Neural cell (in vitro differentiated cells): ENCODE results near the gene MYRIP. TPM values are rescaled to one million over a fixed set of nuclear protein-coding genes. Genes with fewer than 3 reads are reported as not detected.

Experiments used
- H2AFZ ChIP-seq: fragments of 200-600, 300-800 bp; sonication (generic), shearing (Covaris generic); 2 replicates; pipeline ENCODE4 v1.6.0; 2014; ENCODE audit warnings: low read depth, mild to moderate bottlenecking, antibody characterized with exemption, low read length, moderate library complexity
- H3F3A ChIP-seq: fragments of 200-600 bp; shearing (Covaris generic); 2 replicates; pipeline ENCODE4 v1.6.1; 2016; ENCODE audit warnings: mild to moderate bottlenecking, moderate library complexity, mixed read lengths, antibody characterized with exemption, low read length; ENCODE audit not compliant: insufficient read depth, poor library complexity, severe bottlenecking
- H3K27ac ChIP-seq: fragments of 200-600, 300-800 bp; sonication (generic), shearing (Covaris generic); 2 replicates; pipeline ENCODE4 v1.5.1; 2014; ENCODE audit warnings: mild to moderate bottlenecking, low read length, moderate library complexity
- H3K27me3 ChIP-seq: fragments of 300-800, 200-600 bp; sonication (generic), shearing (Covaris generic); 2 replicates; pipeline ENCODE4 v1.6.0; 2014; ENCODE audit warnings: mild to moderate bottlenecking, low read depth, low read length, moderate library complexity; ENCODE audit not compliant: insufficient read depth
- H3K36me3 ChIP-seq: fragments of 300-800, 200-600 bp; sonication (generic), shearing (Covaris generic); 2 replicates; pipeline ENCODE4 v1.5.1; 2014; ENCODE audit warnings: mild to moderate bottlenecking, antibody characterized with exemption, low read length, moderate library complexity; ENCODE audit not compliant: insufficient read depth
- H3K4me2 ChIP-seq: fragments of 300-800, 200-600 bp; sonication (generic), shearing (Covaris generic); 2 replicates; pipeline ENCODE4 v1.6.0; 2014; ENCODE audit warnings: mild to moderate bottlenecking, low read length
- H3K4me3 ChIP-seq: fragments of 300-800, 200-600 bp; sonication (generic), shearing (Covaris generic); 2 replicates; pipeline ENCODE4 v1.5.1; 2014; ENCODE audit warnings: mild to moderate bottlenecking, low read length, moderate library complexity
- H3K79me2 ChIP-seq: fragments of 200-600 bp; shearing (Covaris generic); replicated peaks from 2 replicates; pipeline ENCODE4 v1.6.0; 2014; ENCODE audit warnings: mild to moderate bottlenecking, low read length, moderate library complexity; ENCODE audit not compliant: insufficient read depth
- H3K9ac ChIP-seq: fragments of 300-800, 200-600 bp; sonication (generic), shearing (Covaris generic); 2 replicates; pipeline ENCODE4 v1.6.1; 2016; ENCODE audit warnings: mild to moderate bottlenecking, low read length, mixed read lengths
- H3K9me2 ChIP-seq: fragments of 200-600 bp; shearing (Covaris generic); 2 replicates; pipeline ENCODE4 v1.6.1; 2016; ENCODE audit warnings: mild to moderate bottlenecking, low read length, mixed read lengths; ENCODE audit not compliant: insufficient read depth
- H3K9me3 ChIP-seq: fragments of 200-600, 300-800 bp; sonication (generic), shearing (Covaris generic); 2 replicates; pipeline ENCODE4 v1.6.1; 2016; ENCODE audit warnings: mild to moderate bottlenecking, mixed run types, low read length, moderate library complexity, mixed read lengths
- H4K20me1 ChIP-seq: fragments of 200-600 bp; shearing (Covaris generic); 2 replicates; pipeline ENCODE4 v1.6.1; 2016; ENCODE audit warnings: mild to moderate bottlenecking, mixed run types; ENCODE audit not compliant: insufficient read depth
- CTCF ChIP-seq: fragments of 450-650 bp; IDR thresholded peaks from 2 replicates; pipeline ENCODE4 v1.5.1; 2014; ENCODE audit warnings: antibody characterized with exemption, mild to moderate bottlenecking, moderate library complexity; ENCODE audit not compliant: poor library complexity, severe bottlenecking
- EP300 ChIP-seq: fragments of 450-650 bp; conservative IDR thresholded peaks from 2 replicates; pipeline ENCODE4 v1.6.1; 2014; ENCODE audit warnings: antibody characterized with exemption, mild to moderate bottlenecking, moderate library complexity; ENCODE audit not compliant: poor library complexity, severe bottlenecking
- EZH2 ChIP-seq: fragments of 200-600, 300-800 bp; shearing (Covaris generic), sonication (generic); IDR thresholded peaks from 2 replicates; pipeline ENCODE4 v1.6.1; 2014; ENCODE audit warnings: antibody characterized with exemption, low read length, borderline replicate concordance, mild to moderate bottlenecking; ENCODE audit not compliant: insufficient read depth, poor library complexity, severe bottlenecking
- MXI1 ChIP-seq: fragments of 450-650 bp; conservative IDR thresholded peaks from 2 replicates; pipeline ENCODE4 v1.6.1; 2014; ENCODE audit warnings: antibody characterized with exemption, mild to moderate bottlenecking; ENCODE audit not compliant: poor library complexity, severe bottlenecking
- POLR2AphosphoS5 ChIP-seq: IDR thresholded peaks from 2 replicates; pipeline ENCODE4 v1.6.1; 2012
- RAD21 ChIP-seq: fragments of 450-650 bp; conservative IDR thresholded peaks from 2 replicates; pipeline ENCODE4 v1.6.1; 2014; ENCODE audit warnings: antibody characterized with exemption, mild to moderate bottlenecking, moderate library complexity
- SMC3 ChIP-seq: fragments of 450-650 bp; conservative IDR thresholded peaks from 2 replicates; pipeline ENCODE4 v1.6.1; 2014; ENCODE audit warnings: antibody characterized with exemption, mild to moderate bottlenecking, moderate library complexity; ENCODE audit not compliant: poor library complexity
- TAF1 ChIP-seq: IDR thresholded peaks from 2 replicates; pipeline ENCODE4 v1.6.1; 2012; ENCODE audit warnings: low read depth
- polyA plus RNA-seq: library from polyadenylated mRNA; depleted of rRNA; stranded (reverse); fragments of >200 nt; gene quantifications from 2 replicates; pipeline ENCODE4 v1.2.3, GENCODE V29; 2014
- TF ChIP-seq, protein P1 (sequence below): IDR thresholded peaks from 2 replicates; pipeline ENCODE4 v1.6.1; 2012; ENCODE audit warnings: borderline replicate concordance

MYRIP gene
- polyA plus RNA-seq, 1 donor from 2014 or later: 0.76 TPM

GRCh38 chr3:40187945-40188344, 378.5 kb downstream of the MYRIP start:
- Histone ChIP-seq H3K9ac (no peak overlapping the region), H3K79me2 (no peaks in the 10 kb centered on the region), H3F3A (no peaks in the 10 kb centered on the region), H3K4me2 (no peak overlapping the region), H3K36me3 (no peaks in the 10 kb centered on the region), H2AFZ (no peak overlapping the region), H4K20me1 (no peaks in the 10 kb centered on the region), H3K27me3 (no peaks in the 10 kb centered on the region), H3K4me3 (no peak overlapping the region), H3K9me2 (no peaks in the 10 kb centered on the region), H3K9me3 (no peaks in the 10 kb centered on the region), H3K27ac (no peak overlapping the region)
- TF ChIP-seq CTCF (no peak), TAF1 (no peak), EP300 (no peak), EZH2 (no peak), SMC3 (no peak), POLR2AphosphoS5 (no peak), RAD21 (no peak), MXI1 (no peak)
- TF ChIP-seq, protein P1, sequence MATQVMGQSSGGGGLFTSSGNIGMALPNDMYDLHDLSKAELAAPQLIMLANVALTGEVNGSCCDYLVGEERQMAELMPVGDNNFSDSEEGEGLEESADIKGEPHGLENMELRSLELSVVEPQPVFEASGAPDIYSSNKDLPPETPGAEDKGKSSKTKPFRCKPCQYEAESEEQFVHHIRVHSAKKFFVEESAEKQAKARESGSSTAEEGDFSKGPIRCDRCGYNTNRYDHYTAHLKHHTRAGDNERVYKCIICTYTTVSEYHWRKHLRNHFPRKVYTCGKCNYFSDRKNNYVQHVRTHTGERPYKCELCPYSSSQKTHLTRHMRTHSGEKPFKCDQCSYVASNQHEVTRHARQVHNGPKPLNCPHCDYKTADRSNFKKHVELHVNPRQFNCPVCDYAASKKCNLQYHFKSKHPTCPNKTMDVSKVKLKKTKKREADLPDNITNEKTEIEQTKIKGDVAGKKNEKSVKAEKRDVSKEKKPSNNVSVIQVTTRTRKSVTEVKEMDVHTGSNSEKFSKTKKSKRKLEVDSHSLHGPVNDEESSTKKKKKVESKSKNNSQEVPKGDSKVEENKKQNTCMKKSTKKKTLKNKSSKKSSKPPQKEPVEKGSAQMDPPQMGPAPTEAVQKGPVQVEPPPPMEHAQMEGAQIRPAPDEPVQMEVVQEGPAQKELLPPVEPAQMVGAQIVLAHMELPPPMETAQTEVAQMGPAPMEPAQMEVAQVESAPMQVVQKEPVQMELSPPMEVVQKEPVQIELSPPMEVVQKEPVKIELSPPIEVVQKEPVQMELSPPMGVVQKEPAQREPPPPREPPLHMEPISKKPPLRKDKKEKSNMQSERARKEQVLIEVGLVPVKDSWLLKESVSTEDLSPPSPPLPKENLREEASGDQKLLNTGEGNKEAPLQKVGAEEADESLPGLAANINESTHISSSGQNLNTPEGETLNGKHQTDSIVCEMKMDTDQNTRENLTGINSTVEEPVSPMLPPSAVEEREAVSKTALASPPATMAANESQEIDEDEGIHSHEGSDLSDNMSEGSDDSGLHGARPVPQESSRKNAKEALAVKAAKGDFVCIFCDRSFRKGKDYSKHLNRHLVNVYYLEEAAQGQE: no peak

DNA sequence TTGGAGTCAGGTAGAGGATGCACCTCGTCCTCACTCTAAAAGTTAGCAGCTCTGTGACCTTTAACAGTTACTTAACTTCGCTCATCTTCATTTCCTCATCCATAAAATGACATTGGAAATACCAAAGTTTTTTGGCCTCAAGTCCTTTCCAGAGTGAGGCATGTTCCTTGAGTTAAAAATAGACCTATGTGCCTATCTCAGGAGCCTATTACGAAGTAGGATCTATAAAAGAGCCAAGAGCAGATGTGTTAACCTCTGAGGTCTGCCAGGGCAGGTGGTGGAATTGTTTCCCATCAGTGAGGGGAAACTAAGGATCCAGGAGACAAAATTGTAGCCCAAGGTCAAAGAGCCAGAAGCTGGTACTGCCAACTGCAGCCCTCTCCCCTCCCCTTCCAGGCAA, 379.7 kb downstream of the MYRIP start:
- Histone ChIP-seq H3K36me3 (no peaks in the 10 kb centered on the region), H4K20me1 (no peaks in the 10 kb centered on the region), H3K9me2 (no peaks in the 10 kb centered on the region), H3F3A (no peaks in the 10 kb centered on the region), H3K4me3 (no peak overlapping the region), H3K27ac (no peak overlapping the region), H3K79me2 (no peaks in the 10 kb centered on the region), H3K4me2 (no peak overlapping the region), H3K9me3 (no peaks in the 10 kb centered on the region), H3K27me3 (no peaks in the 10 kb centered on the region), H3K9ac (no peak overlapping the region), H2AFZ (no peak overlapping the region)
- TF ChIP-seq TAF1: no peak

- Histone ChIP-seq H3K4me2 (no peak overlapping the region), H3F3A (no peaks in the 10 kb centered on the region), H4K20me1 (no peaks in the 10 kb centered on the region), H3K36me3 (no peaks in the 10 kb centered on the region), H3K9me2 (no peaks in the 10 kb centered on the region), H3K9me3 (no peaks in the 10 kb centered on the region), H2AFZ (no peak overlapping the region), H3K9ac (no peak overlapping the region), H3K79me2 (no peaks in the 10 kb centered on the region), H3K27ac (no peak overlapping the region), H3K4me3 (no peak overlapping the region), H3K27me3 (no peaks in the 10 kb centered on the region)
- TF ChIP-seq, protein P1: no peak
- no peak for TF ChIP-seq MXI1
- TF ChIP-seq RAD21: no peak
- TF ChIP-seq POLR2AphosphoS5: no peak
- TF ChIP-seq TAF1: no peak
- TF ChIP-seq CTCF: no peak
- no peak for TF ChIP-seq EZH2
These were observed 380.6 kb downstream of the MYRIP start for GRCh38 chr3:40190056-40190455.
